Neutrophil (primary cell): ENCODE results near the gene SDHD.

Source experiments
- H3K27ac ChIP-seq: fragments of 200-600 bp; sonication (generic); 2 replicates; pipeline ENCODE4 v1.5.1; 2016; ENCODE audit warnings: mild to moderate bottlenecking, moderate library complexity
- H3K27me3 ChIP-seq: fragments of 200-600 bp; sonication (generic); 2 replicates; pipeline ENCODE4 v1.6.0; 2016; ENCODE audit warnings: mild to moderate bottlenecking
- H3K36me3 ChIP-seq: fragments of 200-600 bp; sonication (generic); 2 replicates; pipeline ENCODE4 v1.5.1; 2017
- H3K4me1 ChIP-seq, 2 experiments: fragments of 200-600 bp in 1 of 2; sonication (generic) in 1 of 2; 1 replicate in 1 of 2; 2 replicates in 1 of 2; pipeline versions ENCODE4 v1.5.1 to v1.6.1; 2013 to 2016; ENCODE audit warnings: low read depth in 1 of 2, low read length in 1 of 2, mild to moderate bottlenecking in 1 of 2, moderate library complexity in 1 of 2; ENCODE audit not compliant: control insufficient read depth in 1 of 2, insufficient read depth in 1 of 2
- H3K4me3 ChIP-seq, 2 experiments: fragments of 200-600 bp in 1 of 2; sonication (generic) in 1 of 2; 1 replicate in 1 of 2; 2 replicates in 1 of 2; pipeline ENCODE4 v1.5.1; 2013 to 2016; ENCODE audit warnings: low read depth in 1 of 2, low read length in 1 of 2, mild to moderate bottlenecking in 1 of 2, moderate library complexity in 1 of 2
- H3K9me3 ChIP-seq: fragments of 200-600 bp; sonication (generic); 2 replicates; pipeline ENCODE4 v1.5.1; 2016
- TF ChIP-seq, protein P1 (sequence below): fragments of 200-600 bp; sonication (generic); IDR thresholded peaks from 2 replicates; pipeline ENCODE4 v1.5.1; 2016; ENCODE audit warnings: antibody characterized with exemption

The SDHD gene

DNA sequence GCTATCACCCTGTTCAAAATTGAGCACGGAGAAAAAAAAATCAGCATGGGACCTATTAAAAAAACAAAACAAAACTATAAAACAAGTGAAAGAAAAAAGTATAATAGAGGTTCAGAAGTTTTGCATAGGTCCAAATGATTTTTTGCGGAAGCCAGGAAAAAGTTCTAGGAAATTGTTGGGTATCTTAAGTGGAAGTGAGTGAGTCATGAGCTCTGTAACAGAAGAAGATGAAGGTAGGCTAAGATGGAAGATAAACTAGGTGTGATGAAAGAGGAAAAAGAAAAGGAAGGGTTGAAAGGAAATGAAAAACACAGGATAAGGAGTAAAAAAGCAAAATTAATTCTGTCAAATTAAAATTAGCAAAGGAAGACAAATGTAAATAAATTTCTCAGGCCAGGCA is 27.8 kb downstream of the SDHD start:
- no peaks in the 10 kb centered on the region for H3K9me3 ChIP-seq
- TF ChIP-seq, protein P1, sequence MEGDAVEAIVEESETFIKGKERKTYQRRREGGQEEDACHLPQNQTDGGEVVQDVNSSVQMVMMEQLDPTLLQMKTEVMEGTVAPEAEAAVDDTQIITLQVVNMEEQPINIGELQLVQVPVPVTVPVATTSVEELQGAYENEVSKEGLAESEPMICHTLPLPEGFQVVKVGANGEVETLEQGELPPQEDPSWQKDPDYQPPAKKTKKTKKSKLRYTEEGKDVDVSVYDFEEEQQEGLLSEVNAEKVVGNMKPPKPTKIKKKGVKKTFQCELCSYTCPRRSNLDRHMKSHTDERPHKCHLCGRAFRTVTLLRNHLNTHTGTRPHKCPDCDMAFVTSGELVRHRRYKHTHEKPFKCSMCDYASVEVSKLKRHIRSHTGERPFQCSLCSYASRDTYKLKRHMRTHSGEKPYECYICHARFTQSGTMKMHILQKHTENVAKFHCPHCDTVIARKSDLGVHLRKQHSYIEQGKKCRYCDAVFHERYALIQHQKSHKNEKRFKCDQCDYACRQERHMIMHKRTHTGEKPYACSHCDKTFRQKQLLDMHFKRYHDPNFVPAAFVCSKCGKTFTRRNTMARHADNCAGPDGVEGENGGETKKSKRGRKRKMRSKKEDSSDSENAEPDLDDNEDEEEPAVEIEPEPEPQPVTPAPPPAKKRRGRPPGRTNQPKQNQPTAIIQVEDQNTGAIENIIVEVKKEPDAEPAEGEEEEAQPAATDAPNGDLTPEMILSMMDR = no peak
- no peak overlapping the region for H3K27ac ChIP-seq
- no peak overlapping the region for H3K4me3 ChIP-seq
- H3K36me3 ChIP-seq = no peaks in the 10 kb centered on the region
- peaks cover 8 to 9% of the 10 kb centered on the region in 2 experiments for H3K4me1 ChIP-seq
- no peaks in the 10 kb centered on the region for H3K27me3 ChIP-seq

DNA sequence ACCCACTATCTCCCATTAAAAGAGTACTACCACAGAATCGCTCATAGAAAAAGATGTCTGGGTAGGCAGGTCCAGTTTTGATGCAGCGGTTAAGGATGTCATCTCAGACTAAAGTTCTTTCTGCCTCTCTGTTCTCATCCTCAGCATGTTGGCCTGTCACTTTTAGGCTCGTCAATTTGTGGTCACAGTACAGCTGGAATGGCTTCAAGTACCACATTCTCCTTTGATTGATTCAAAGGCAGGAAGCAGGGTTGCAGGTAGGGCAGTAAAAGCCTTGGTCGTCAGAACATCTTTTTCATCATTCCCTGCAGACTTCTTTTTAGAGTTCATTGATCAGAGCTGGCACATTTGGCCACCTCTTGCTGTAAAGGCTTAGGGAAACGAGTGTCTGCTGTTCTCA is 28.7 kb downstream of the SDHD start:
- TF ChIP-seq, protein P1 = no peak
- H3K4me1 ChIP-seq = peaks cover 8 to 9% of the 10 kb centered on the region in 2 experiments
- no peaks in the 10 kb centered on the region for H3K36me3 ChIP-seq
- no peaks in the 10 kb centered on the region for H3K9me3 ChIP-seq
- H3K27ac ChIP-seq = no peak overlapping the region
- H3K4me3 ChIP-seq = no peak overlapping the region
- H3K27me3 ChIP-seq = no peaks in the 10 kb centered on the region

GRCh38 chr11:112118176-112118575 is 31.5 kb downstream of the SDHD start:
- TF ChIP-seq, protein P1 = no peak
- H3K36me3 ChIP-seq = no peaks in the 10 kb centered on the region
- no peaks in the 10 kb centered on the region for H3K4me1 ChIP-seq
- H3K9me3 ChIP-seq = no peaks in the 10 kb centered on the region
- H3K27ac ChIP-seq = no peak overlapping the region
- H3K4me3 ChIP-seq = no peak overlapping the region
- no peaks in the 10 kb centered on the region for H3K27me3 ChIP-seq

- H3K4me1 ChIP-seq = no peaks in the 10 kb centered on the region
- TF ChIP-seq, protein P1 = no peak
Measured at GRCh38 chr11:112121981-112122615, 35.4 kb downstream of the SDHD start.

DNA sequence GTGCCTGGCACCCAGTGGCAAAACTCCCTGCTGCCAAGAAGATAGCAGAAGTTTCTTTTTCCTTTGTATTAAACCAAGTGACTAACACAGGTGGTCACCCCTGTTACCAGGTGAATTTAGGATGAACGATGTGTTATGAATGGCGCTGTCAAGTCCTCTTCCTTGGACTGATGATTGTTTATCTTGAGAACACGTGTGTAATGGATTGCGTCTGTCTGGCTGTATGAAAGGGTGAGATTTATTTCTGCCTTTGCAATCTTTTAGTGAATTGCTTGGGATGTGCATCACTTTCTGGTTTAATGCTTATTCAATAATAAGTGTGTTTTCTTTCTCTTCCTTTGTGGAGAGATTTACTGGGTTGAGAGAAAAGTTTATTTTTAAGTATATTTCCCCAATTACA is 36.5 kb downstream of the SDHD start:
- Histone ChIP-seq H3K27ac (no peak overlapping the region), H3K4me3 (no peak overlapping the region), H3K36me3 (no peaks in the 10 kb centered on the region), H3K9me3 (no peaks in the 10 kb centered on the region), H3K27me3 (no peaks in the 10 kb centered on the region), H3K4me1 (no peaks in the 10 kb centered on the region)
- TF ChIP-seq, protein P1 = no peak

More at GRCh38 chr11:112121981-112122615, 35.4 kb downstream of the SDHD start:
- no peak overlapping the region for H3K4me3 ChIP-seq
- H3K27ac ChIP-seq = no peak overlapping the region
- no peaks in the 10 kb centered on the region for H3K9me3 ChIP-seq
- H3K27me3 ChIP-seq = no peaks in the 10 kb centered on the region
- no peaks in the 10 kb centered on the region for H3K36me3 ChIP-seq
